PC-3 (cell line): ENCODE data around the gene CRNKL1.

ENCODE experiments used
- CTCF ChIP-seq: fragments of 300-600 bp; sonication (generic); conservative IDR thresholded peaks from 2 replicates; pipeline ENCODE4 v1.5.1; 2017; ENCODE audit warnings: antibody characterized with exemption, low read depth, mild to moderate bottlenecking, low read length
- EZH2 ChIP-seq: fragments of 300-600 bp; sonication (generic); IDR thresholded peaks from one replicate; pipeline ENCODE4 v1.6.1; 2017; ENCODE audit warnings: antibody characterized with exemption, mild to moderate bottlenecking, low read length; ENCODE audit not compliant: unreplicated experiment
- EZH2phosphoT487 ChIP-seq: fragments of 300-600 bp; sonication (generic); IDR thresholded peaks from 2 replicates; pipeline ENCODE4 v1.6.1; 2018; ENCODE audit warnings: mild to moderate bottlenecking, antibody characterized with exemption, low read length, borderline replicate concordance

- no peak for TF ChIP-seq EZH2
- no peak for TF ChIP-seq CTCF
- no peak for TF ChIP-seq EZH2phosphoT487
These were observed 32.8 kb upstream of the CRNKL1 start for GRCh38 chr20:20085071-20085470.
